ENCODE results near the gene KRT80.

KRT80 gene

DNA sequence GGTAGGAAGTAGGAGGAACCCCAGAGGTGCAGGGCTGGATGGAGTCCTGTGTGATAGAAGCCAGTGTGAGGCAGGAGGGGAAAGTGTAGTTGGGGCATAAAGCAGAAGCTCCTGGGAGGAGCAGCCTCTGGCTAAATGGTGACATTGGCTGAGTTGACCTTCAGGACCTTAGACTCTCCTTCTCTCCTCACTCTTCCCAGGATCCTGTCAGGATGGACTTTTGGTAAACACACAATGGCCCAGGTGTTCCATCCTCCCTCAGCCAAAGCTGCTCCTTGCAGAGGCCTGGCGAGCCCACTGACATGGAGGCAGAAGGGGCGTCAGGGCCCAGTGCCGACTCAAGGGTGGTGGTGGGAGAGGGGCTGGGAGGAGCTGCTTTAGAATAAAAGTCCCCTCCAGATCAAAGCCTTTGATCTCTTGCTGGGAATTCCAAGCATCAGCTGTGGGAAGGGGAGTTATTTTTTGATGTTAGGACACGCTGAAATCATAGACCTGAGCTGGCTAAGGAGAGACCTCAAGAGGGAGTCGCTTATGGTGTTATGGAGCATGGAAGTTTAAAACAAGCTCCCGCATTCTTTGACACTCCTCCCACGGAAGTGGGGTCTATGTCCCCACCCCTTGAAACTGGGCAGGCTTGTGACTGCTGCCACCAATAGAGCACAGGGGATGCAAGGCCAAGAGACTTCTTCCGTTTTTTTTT is 68.2 kb downstream of the KRT80 start:
- H3K4me3 ChIP-seq (IDR thresholded peaks at IDR 0.05; ENCODE audit: insufficient read depth, low read depth, low read length) = no peak overlapping the region
- H3K27ac ChIP-seq = no peak overlapping the region
- no peak overlapping the region for H2AFZ ChIP-seq (ENCODE audit: low read depth)
- H3K9ac ChIP-seq = no peak overlapping the region
- peaks cover 35% of the 10 kb centered on the region for H3K4me1 ChIP-seq (ENCODE audit: low read depth, poor library complexity, severe bottlenecking)
- no peaks in the 10 kb centered on the region for H3K79me2 ChIP-seq (ENCODE audit: insufficient read depth, low read depth)
- no peak overlapping the region for H3K4me2 ChIP-seq
- H3K36me3 ChIP-seq (ENCODE audit: insufficient read depth) = no peaks in the 10 kb centered on the region
- TF ChIP-seq, protein P1, sequence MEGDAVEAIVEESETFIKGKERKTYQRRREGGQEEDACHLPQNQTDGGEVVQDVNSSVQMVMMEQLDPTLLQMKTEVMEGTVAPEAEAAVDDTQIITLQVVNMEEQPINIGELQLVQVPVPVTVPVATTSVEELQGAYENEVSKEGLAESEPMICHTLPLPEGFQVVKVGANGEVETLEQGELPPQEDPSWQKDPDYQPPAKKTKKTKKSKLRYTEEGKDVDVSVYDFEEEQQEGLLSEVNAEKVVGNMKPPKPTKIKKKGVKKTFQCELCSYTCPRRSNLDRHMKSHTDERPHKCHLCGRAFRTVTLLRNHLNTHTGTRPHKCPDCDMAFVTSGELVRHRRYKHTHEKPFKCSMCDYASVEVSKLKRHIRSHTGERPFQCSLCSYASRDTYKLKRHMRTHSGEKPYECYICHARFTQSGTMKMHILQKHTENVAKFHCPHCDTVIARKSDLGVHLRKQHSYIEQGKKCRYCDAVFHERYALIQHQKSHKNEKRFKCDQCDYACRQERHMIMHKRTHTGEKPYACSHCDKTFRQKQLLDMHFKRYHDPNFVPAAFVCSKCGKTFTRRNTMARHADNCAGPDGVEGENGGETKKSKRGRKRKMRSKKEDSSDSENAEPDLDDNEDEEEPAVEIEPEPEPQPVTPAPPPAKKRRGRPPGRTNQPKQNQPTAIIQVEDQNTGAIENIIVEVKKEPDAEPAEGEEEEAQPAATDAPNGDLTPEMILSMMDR (conservative IDR thresholded peaks at IDR 0.05; ENCODE audit: low read depth, low read length) = no peak
- H3K27me3 ChIP-seq (ENCODE audit: insufficient read depth, low read depth) = peaks cover 5% of the 10 kb centered on the region; the same call in 1 of the 2 replicates
- H4K20me1 ChIP-seq (ENCODE audit: insufficient read depth) = no peaks in the 10 kb centered on the region

DNA sequence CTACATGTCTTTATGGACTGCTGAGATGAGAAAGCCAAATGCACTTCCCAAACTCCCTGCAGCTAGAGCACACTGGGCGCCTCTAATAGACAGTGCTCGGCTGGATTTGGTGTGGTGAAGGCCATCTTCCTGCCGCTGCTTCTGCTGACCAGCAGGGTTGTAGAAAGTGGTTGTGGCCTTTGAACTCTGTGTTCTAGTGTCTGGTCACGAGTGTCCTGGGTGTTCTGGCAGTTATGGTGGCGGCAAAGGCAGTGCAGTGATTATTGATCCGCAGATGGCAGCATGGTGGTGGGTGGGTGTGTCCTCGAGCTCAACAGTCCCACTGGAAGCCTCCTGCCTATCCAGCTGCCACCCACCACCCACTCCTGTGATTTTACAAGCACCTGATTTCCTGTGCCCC is 68.9 kb downstream of the KRT80 start:
- Histone ChIP-seq H2AFZ (ENCODE audit: low read depth) (no peak overlapping the region), H3K9ac (no peak overlapping the region), H3K27me3 (ENCODE audit: insufficient read depth, low read depth) (peaks cover 5% of the 10 kb centered on the region; the same call in 1 of the 2 replicates), H3K4me3 (IDR thresholded peaks at IDR 0.05; ENCODE audit: insufficient read depth, low read depth, low read length) (no peak overlapping the region), H3K4me1 (ENCODE audit: low read depth, poor library complexity, severe bottlenecking) (peaks cover 43% of the 10 kb centered on the region), H3K27ac (no peak overlapping the region), H3K4me2 (no peak overlapping the region), H4K20me1 (ENCODE audit: insufficient read depth) (no peaks in the 10 kb centered on the region), H3K36me3 (ENCODE audit: insufficient read depth) (no peaks in the 10 kb centered on the region), H3K79me2 (ENCODE audit: insufficient read depth, low read depth) (no peaks in the 10 kb centered on the region)
- TF ChIP-seq, protein P1 (conservative IDR thresholded peaks at IDR 0.05; ENCODE audit: low read depth, low read length) = no peak

GRCh38 chr12:52122540-52122871 is 69.3 kb downstream of the KRT80 start:
- H3K4me2 ChIP-seq = no peak overlapping the region
- H3K36me3 ChIP-seq (ENCODE audit: insufficient read depth) = no peaks in the 10 kb centered on the region
- peaks cover 46% of the 10 kb centered on the region for H3K4me1 ChIP-seq (ENCODE audit: low read depth, poor library complexity, severe bottlenecking)
- peaks cover 5% of the 10 kb centered on the region; the same call in 1 of the 2 replicates for H3K27me3 ChIP-seq (ENCODE audit: insufficient read depth, low read depth)
- H3K4me3 ChIP-seq (IDR thresholded peaks at IDR 0.05; ENCODE audit: insufficient read depth, low read depth, low read length) = no peak overlapping the region
- H3K79me2 ChIP-seq (ENCODE audit: insufficient read depth, low read depth) = no peaks in the 10 kb centered on the region
- H4K20me1 ChIP-seq (ENCODE audit: insufficient read depth) = no peaks in the 10 kb centered on the region
- no peak overlapping the region for H2AFZ ChIP-seq (ENCODE audit: low read depth)
- no peak overlapping the region for H3K9ac ChIP-seq
- no peak overlapping the region for H3K27ac ChIP-seq
- TF ChIP-seq, protein P1 (conservative IDR thresholded peaks at IDR 0.05; ENCODE audit: low read depth, low read length) = no peak

GRCh38 chr12:52121824-52122539 is 69.8 kb downstream of the KRT80 start:
- Histone ChIP-seq H3K27ac (no peak overlapping the region), H3K4me3 (IDR thresholded peaks at IDR 0.05; ENCODE audit: insufficient read depth, low read depth, low read length) (no peak overlapping the region), H3K79me2 (ENCODE audit: insufficient read depth, low read depth) (no peaks in the 10 kb centered on the region), H4K20me1 (ENCODE audit: insufficient read depth) (no peaks in the 10 kb centered on the region), H3K27me3 (ENCODE audit: insufficient read depth, low read depth) (peaks cover 5% of the 10 kb centered on the region; the same call in 1 of the 2 replicates), H3K9ac (no peak overlapping the region), H3K4me1 (ENCODE audit: low read depth, poor library complexity, severe bottlenecking) (peaks cover 50% of the 10 kb centered on the region), H3K4me2 (peak overlapping the region; percentile 19; the same call in 1 of the 2 replicates), H3K36me3 (ENCODE audit: insufficient read depth) (no peaks in the 10 kb centered on the region), H2AFZ (ENCODE audit: low read depth) (0 out of 2 replicates have a peak overlapping the region, but pooled peaks have one; percentile 11)
- TF ChIP-seq, protein P1 (conservative IDR thresholded peaks at IDR 0.05; ENCODE audit: low read depth, low read length) = peak; percentile 88

Measured in KMS-11 (cell line).